ENCODE data around the gene SHROOM4.

Gene SHROOM4

GRCh38 chrX:50615570-50616158 is 198.3 kb downstream of the SHROOM4 start:
- DNase-seq (ENCODE audit: low read depth): no peak

GRCh38 chrX:50614460-50614859 is 199.5 kb downstream of the SHROOM4 start:
- DNase-seq (ENCODE audit: low read depth): no peak

- no peak for DNase-seq (ENCODE audit: low read depth)
Observed at GRCh38 chrX:50613846-50614245, 200.1 kb downstream of the SHROOM4 start.

GRCh38 chrX:50609796-50610195 is 204.2 kb downstream of the SHROOM4 start:
- DNase-seq (ENCODE audit: low read depth): no peak

GRCh38 chrX:50606300-50606950 is 207.6 kb downstream of the SHROOM4 start:
- no peak for DNase-seq (ENCODE audit: low read depth)

GRCh38 chrX:50596056-50596455 is 217.9 kb downstream of the SHROOM4 start:
- DNase-seq (ENCODE audit: low read depth): no peak

DNA sequence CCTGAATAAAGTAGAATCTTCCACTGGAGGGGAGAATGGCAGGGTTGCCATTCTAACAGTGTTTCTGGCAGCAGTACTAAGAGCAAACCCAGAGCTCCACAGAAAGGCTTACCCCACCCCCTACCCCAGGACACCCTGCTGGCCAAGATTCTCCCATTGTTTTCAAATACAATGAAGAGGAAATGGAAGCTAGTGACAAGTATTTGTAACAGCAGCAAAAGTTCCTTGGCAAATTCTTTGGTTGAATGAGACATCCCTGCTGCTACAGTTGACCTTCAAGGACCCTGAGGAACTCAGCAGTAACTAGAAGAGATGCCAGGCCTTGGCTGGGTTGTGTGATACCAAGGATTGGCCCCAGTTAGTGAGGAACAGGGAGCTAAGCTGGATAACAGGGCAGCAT is 219.2 kb downstream of the SHROOM4 start:
- no peak for DNase-seq (ENCODE audit: low read depth)

- no peak for DNase-seq (ENCODE audit: low read depth)
Observed at GRCh38 chrX:50586980-50587379, 227.0 kb downstream of the SHROOM4 start.

DNA sequence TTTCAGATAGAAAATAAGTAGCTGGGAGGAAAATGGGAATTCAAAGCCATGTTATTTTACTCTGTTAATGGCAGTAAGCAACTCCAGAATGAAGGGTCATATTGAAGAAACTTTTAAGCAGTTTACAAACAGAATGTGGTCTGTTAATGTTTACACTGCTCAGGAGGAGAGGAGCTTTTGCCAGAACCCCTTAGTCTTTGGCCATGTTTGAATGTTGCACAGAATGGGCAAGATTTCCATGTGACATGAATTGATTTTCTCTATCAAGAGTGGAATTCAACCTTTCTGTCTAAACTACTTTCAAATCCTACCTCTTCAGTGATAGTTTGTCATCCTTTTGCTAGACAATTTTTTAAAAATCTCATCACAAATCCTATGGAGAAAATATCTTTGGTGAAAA is 227.6 kb downstream of the SHROOM4 start:
- no peak for DNase-seq (ENCODE audit: low read depth)

- no peak for DNase-seq (ENCODE audit: low read depth)
Observed at GRCh38 chrX:50581405-50581804, 232.6 kb downstream of the SHROOM4 start.

DNA sequence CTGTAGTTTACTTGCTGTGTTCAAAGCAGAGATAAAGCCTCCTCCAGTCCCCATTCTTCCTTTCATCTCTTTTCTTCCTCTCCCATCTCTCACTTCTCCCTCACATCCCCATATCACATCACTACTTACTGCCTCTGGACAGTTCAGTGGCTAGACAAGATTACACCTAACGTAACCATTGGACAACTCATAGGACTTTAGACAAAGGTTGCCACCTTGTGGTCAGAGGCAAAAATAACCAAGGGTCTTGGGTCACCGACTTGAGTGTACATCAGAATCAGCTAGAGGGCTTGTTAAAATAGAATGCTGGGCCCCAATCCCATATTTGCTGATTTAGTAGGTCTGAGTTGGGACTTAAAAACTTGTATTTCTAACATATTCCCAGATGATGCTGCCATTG is 234.0 kb downstream of the SHROOM4 start:
- DNase-seq (ENCODE audit: low read depth): peak; percentile 3

DNA sequence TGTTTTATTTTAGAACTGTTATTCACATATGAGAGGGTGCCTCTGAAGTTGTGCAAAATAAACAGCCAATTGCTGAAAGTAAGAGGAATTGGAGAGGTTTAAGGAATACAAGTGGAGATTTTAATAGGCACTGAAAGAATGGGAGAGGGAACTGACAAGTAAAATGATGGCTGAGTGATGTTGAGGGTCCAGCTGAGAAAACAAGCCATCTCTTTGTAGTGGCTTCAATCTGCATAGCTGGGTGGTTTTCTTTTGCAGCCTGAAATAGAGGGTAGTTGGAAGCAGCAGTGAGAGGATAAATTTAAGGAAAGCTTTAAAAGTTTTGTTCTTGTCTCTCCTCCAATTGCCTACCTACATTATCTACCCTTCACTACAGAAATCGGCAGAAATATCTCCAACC is 236.7 kb downstream of the SHROOM4 start:
- DNase-seq (ENCODE audit: low read depth): no peak

- no peak for DNase-seq (ENCODE audit: low read depth)
Observed at GRCh38 chrX:50567636-50568035, 246.4 kb downstream of the SHROOM4 start.

- no peak for DNase-seq (ENCODE audit: low read depth)
Observed at GRCh38 chrX:50565718-50566117, 248.3 kb downstream of the SHROOM4 start.

All from T follicular helper cell (primary cell).